CD4-positive, alpha-beta T cell (primary cell): ENCODE data around the gene HBG2. TPM values are rescaled to one million over a fixed set of nuclear protein-coding genes. Genes with fewer than 3 reads are reported as not detected.

Experiments
- ATAC-seq: fragments of 200-7000 bp; cut with Tn5 transposase; one replicate; pipeline ENCODE4 v1.10.0; 2022; ENCODE audit warnings: mild to moderate bottlenecking; ENCODE audit not compliant: poor library complexity
- CTCF ChIA-PET: fragments of 350-600 bp; sonication (Branson Sonifier 250); formaldehyde crosslinking; loops from one replicate; lab custom pipeline; 2021; ENCODE audit warnings: antibody characterized with exemption, inconsistent platforms; lab: Charles Lee
- POLR2A ChIA-PET: fragments of 350-600 bp; sonication (Branson Sonifier 250); formaldehyde crosslinking; loops from one replicate; lab custom pipeline; 2021; ENCODE audit warnings: antibody characterized with exemption, inconsistent platforms; lab: Charles Lee
- DNase-seq, 14 experiments: peaks; one replicate each; pipeline ENCODE4 v3.0.0-alpha.2; 2013 to 2020; ENCODE audit warnings: mixed read lengths in 2 of 14
- H3K27ac ChIP-seq, 2 donors: one replicate each; pipeline versions ENCODE4 v1.5.1 to v1.7.0; 2013; ENCODE audit warnings: low read length in 2 of 2, low read depth in 1 of 2, mild to moderate bottlenecking in 1 of 2
- H3K27me3 ChIP-seq, 2 experiments: 1 replicate in 1 of 2; 2 replicates in 1 of 2; pipeline versions ENCODE4 v1.6.1 to v1.7.0; 2013; ENCODE audit warnings: low read length in 2 of 2, control low read depth in 1 of 2, mild to moderate bottlenecking in 1 of 2, moderate library complexity in 1 of 2; ENCODE audit not compliant: insufficient read depth in 2 of 2, control insufficient read depth in 1 of 2
- H3K36me3 ChIP-seq: one replicate; pipeline ENCODE4 v1.6.1; 2013; ENCODE audit warnings: low read length, control low read depth; ENCODE audit not compliant: insufficient read depth
- H3K4me1 ChIP-seq: one replicate; pipeline ENCODE4 v1.6.1; 2013; ENCODE audit warnings: low read length, control low read depth; ENCODE audit not compliant: insufficient read depth
- H3K4me3 ChIP-seq: one replicate; pipeline ENCODE4 v1.5.1; 2013; ENCODE audit warnings: mild to moderate bottlenecking, low read length, moderate library complexity
- H3K9me3 ChIP-seq, 2 experiments: 1 replicate in 1 of 2; 2 replicates in 1 of 2; pipeline versions ENCODE4 v1.6.1 to v1.7.0; 2013; ENCODE audit warnings: low read length in 2 of 2, mild to moderate bottlenecking in 2 of 2, control low read depth in 1 of 2, moderate library complexity in 1 of 2; ENCODE audit not compliant: control insufficient read depth in 1 of 2, insufficient read depth in 1 of 2
- H3K27ac Mint-ChIP-seq: one replicate; pipeline ENCODE4 v1.8.0; 2020; ENCODE audit warnings: mixed read lengths
- H3K27me3 Mint-ChIP-seq: one replicate; pipeline ENCODE4 v1.8.0; 2021; ENCODE audit warnings: mixed read lengths
- H3K36me3 Mint-ChIP-seq: one replicate; pipeline ENCODE4 v1.8.0; 2021; ENCODE audit warnings: low read depth, mixed read lengths
- H3K4me1 Mint-ChIP-seq: one replicate; pipeline ENCODE4 v1.8.0; 2021; ENCODE audit warnings: low read depth, mixed read lengths
- H3K4me3 Mint-ChIP-seq: one replicate; pipeline ENCODE4 v1.8.0; 2020; ENCODE audit warnings: mild to moderate bottlenecking, mixed read lengths
- H3K9me3 Mint-ChIP-seq: one replicate; pipeline ENCODE4 v1.8.0; 2020; ENCODE audit warnings: mixed read lengths
- CTCF ChIP-seq: fragments of 200-600 bp; IDR thresholded peaks from one replicate; pipeline ENCODE4 v1.8.0; 2022; ENCODE audit warnings: antibody characterized with exemption, mild to moderate bottlenecking
- intact Hi-C, 2 experiments: fragments of 100-400 bp; cut with DNase I in 1 of 2; cut with micrococcal nuclease in 1 of 2; formaldehyde crosslinking; loops; one replicate each; pipeline versions ENCODE4 v1.15.1 to v1.9.0; 2023 to 2025; cut with DNase I, micrococcal nuclease
- total RNA-seq, 174 experiments: library from RNA in 2 of 174; stranded (reverse) in 2 of 174; gene quantifications; one replicate each; pipeline ENCODE4 v1.2.3 and lab custom pipeline; 2021 to 2026

Gene HBG2
- total RNA-seq, 2 experiments from 2014 or later: not detected

DNA sequence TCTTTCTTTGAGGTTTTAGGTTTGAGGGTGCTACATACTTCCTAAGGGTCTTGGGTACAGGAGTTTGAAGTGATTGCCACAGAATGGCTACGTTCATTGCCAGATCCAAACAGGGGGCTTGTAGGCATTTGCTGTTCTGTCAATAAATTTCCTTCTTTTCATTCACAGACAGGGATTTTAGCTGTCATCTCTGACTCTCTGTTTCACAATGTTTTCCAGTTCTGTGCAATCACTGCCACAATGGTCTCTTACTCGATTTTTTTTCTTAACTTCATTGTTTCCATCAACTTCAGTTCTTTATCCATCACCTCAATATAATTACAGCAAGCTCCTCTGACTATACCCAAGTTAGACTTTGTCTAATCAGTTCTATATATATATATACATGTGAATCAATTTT, 14.1 kb downstream of the HBG2 start:
- Histone ChIP-seq H3K27me3 (no peaks in the 10 kb centered on the region), H3K36me3 (no peaks in the 10 kb centered on the region), H3K4me1 (no peaks in the 10 kb centered on the region), H3K4me3 (no peak overlapping the region), H3K9me3 (no peaks in the 10 kb centered on the region), H3K27ac (no peak overlapping the region)
- Mint-ChIP-seq H3K27ac (no peak overlapping the region), H3K4me3 (no peak overlapping the region), H3K36me3 (no peaks in the 10 kb centered on the region), H3K27me3 (peaks cover 6% of the 10 kb centered on the region), H3K9me3 (no peaks in the 10 kb centered on the region), H3K4me1 (no peaks in the 10 kb centered on the region)
- intact Hi-C loops: no loop called here
- ChIA-PET POLR2A (no interaction called here), CTCF (no interaction called here)
- ATAC-seq: no peak
- TF ChIP-seq CTCF: no peak
- DNase-seq: no peak

- Mint-ChIP-seq H3K4me1 (no peaks in the 10 kb centered on the region), H3K27me3 (peaks cover 6% of the 10 kb centered on the region), H3K27ac (no peak overlapping the region), H3K36me3 (no peaks in the 10 kb centered on the region), H3K9me3 (no peaks in the 10 kb centered on the region), H3K4me3 (no peak overlapping the region)
- Histone ChIP-seq H3K9me3 (no peaks in the 10 kb centered on the region), H3K36me3 (no peaks in the 10 kb centered on the region), H3K27ac (no peak overlapping the region), H3K4me1 (no peaks in the 10 kb centered on the region), H3K4me3 (no peak overlapping the region), H3K27me3 (no peaks in the 10 kb centered on the region)
- DNase-seq (no peak), ATAC-seq (no peak)
- intact Hi-C loops: no loop called here
- ChIA-PET CTCF (no interaction called here), POLR2A (no interaction called here)
- TF ChIP-seq CTCF: no peak
Measured at GRCh38 chr11:5240056-5240455, 14.5 kb downstream of the HBG2 start.

DNA sequence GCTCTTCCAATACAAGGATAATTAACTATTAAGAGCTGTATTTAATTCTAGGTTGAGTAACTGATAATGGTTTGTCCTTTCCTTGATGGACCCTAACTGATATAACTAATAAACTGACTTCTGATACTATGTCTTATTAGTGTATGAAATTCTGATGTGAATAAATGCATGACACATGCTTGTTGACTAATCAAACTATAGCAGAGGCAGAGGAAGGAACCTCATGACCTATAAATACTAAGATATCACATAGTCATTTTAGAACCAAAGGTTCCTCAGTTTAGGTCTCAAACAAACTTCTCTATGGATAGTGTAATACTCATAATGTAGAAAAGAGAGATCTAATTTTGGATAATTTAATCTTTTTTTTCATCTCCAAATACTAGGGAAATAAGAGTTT, 15.5 kb downstream of the HBG2 start:
- Histone ChIP-seq H3K4me3 (no peak overlapping the region), H3K9me3 (no peaks in the 10 kb centered on the region), H3K36me3 (no peaks in the 10 kb centered on the region), H3K4me1 (no peaks in the 10 kb centered on the region), H3K27ac (no peak overlapping the region), H3K27me3 (no peaks in the 10 kb centered on the region)
- peaks cover 6% of the 10 kb centered on the region for H3K27me3 Mint-ChIP-seq
- H3K36me3 Mint-ChIP-seq: no peaks in the 10 kb centered on the region
- CTCF ChIA-PET: no interaction called here
- H3K4me1 Mint-ChIP-seq: peaks cover 4% of the 10 kb centered on the region
- POLR2A ChIA-PET: no interaction called here
- no peak overlapping the region for H3K27ac Mint-ChIP-seq
- no peak for ATAC-seq
- no peaks in the 10 kb centered on the region for H3K9me3 Mint-ChIP-seq
- intact Hi-C loops: no loop called here
- H3K4me3 Mint-ChIP-seq: no peak overlapping the region
- no peak for TF ChIP-seq CTCF
- no peak for DNase-seq
